Measurements from ENCODE around the gene NOX3.

GRCh38 chr6:155497273-155497672, 41.6 kb upstream of the NOX3 start:
- TF ChIP-seq CTCF (conservative IDR thresholded peaks at IDR 0.05) (no peak), ZFX (IDR thresholded peaks at IDR 0.05) (no peak)

Data from C4-2B (cell line).